Measurements from ENCODE around the gene ELMO1. TPM values are rescaled to one million over a fixed set of nuclear protein-coding genes. Genes with fewer than 3 reads are reported as not detected.

Gene ELMO1
- total and polyA plus RNA-seq, 4 donors: 10.1 to 183 (median 34.4) TPM

- H3K9me3 ChIP-seq (ENCODE audit: control insufficient read depth in 4 of 4, insufficient read depth in 3 of 4, low read length in 3 of 4): no peaks in the 10 kb centered on the region
- 82 to 90% methylated on average over 4 of the region's 4 CpGs for WGBS, 2 donors
- ATAC-seq (ENCODE audit: insufficient read depth, low FRiP score): no peak
- H3K27me3 ChIP-seq (ENCODE audit: control insufficient read depth in 3 of 3, insufficient read depth in 3 of 3, low read length in 2 of 3): no peaks in the 10 kb centered on the region
- no peak for TF ChIP-seq CTCF (IDR thresholded peaks at IDR 0.05; ENCODE audit: control extremely low read depth, extremely low read depth)
- no peak overlapping the region for H3K27ac ChIP-seq (ENCODE audit: low read depth in 1 of 2, low read length in 1 of 2)
- H3K36me3 ChIP-seq (ENCODE audit: control insufficient read depth in 4 of 4, insufficient read depth in 4 of 4, low read length in 4 of 4): peaks cover 0 to 11% (median 8%) of the 10 kb centered on the region in 4 donors
- no peak for DNase-seq
- no peak overlapping the region for H3K4me3 ChIP-seq
- no peak overlapping the region for H3K9ac ChIP-seq (ENCODE audit: insufficient read depth in 1 of 2, low read length in 2 of 2)
- no peaks in the 10 kb centered on the region for H3K4me1 ChIP-seq (ENCODE audit: control insufficient read depth in 5 of 5, insufficient read depth in 5 of 5, low read length in 5 of 5)
Observed at GRCh38 chr7:36862771-36863261, 585.8 kb downstream of the ELMO1 start.

- WGBS, 2 donors: 93 to 98% methylated on average over 11 of the region's 11 CpGs
- Histone ChIP-seq H3K27me3 (ENCODE audit: control insufficient read depth in 3 of 3, insufficient read depth in 3 of 3, low read length in 2 of 3) (no peaks in the 10 kb centered on the region), H3K27ac (ENCODE audit: low read depth in 1 of 2, low read length in 1 of 2) (no peak overlapping the region), H3K36me3 (ENCODE audit: control insufficient read depth in 4 of 4, insufficient read depth in 4 of 4, low read length in 4 of 4) (peaks cover 0 to 11% (median 8%) of the 10 kb centered on the region in 4 donors), H3K9ac (ENCODE audit: insufficient read depth in 1 of 2, low read length in 2 of 2) (no peak overlapping the region), H3K4me1 (ENCODE audit: control insufficient read depth in 5 of 5, insufficient read depth in 5 of 5, low read length in 5 of 5) (no peaks in the 10 kb centered on the region), H3K4me3 (no peak overlapping the region), H3K9me3 (ENCODE audit: control insufficient read depth in 4 of 4, insufficient read depth in 3 of 4, low read length in 3 of 4) (no peaks in the 10 kb centered on the region)
- ATAC-seq (ENCODE audit: insufficient read depth, low FRiP score): no peak
- no peak for TF ChIP-seq CTCF (IDR thresholded peaks at IDR 0.05; ENCODE audit: control extremely low read depth, extremely low read depth)
- DNase-seq: no peak
Observed at GRCh38 chr7:36861656-36862055, 587.0 kb downstream of the ELMO1 start.

GRCh38 chr7:36860681-36861080 is 588.0 kb downstream of the ELMO1 start:
- no peaks in the 10 kb centered on the region for H3K9me3 ChIP-seq (ENCODE audit: control insufficient read depth in 4 of 4, insufficient read depth in 3 of 4, low read length in 3 of 4)
- no peak for DNase-seq
- H3K27ac ChIP-seq (ENCODE audit: low read depth in 1 of 2, low read length in 1 of 2): no peak overlapping the region
- H3K4me1 ChIP-seq (ENCODE audit: control insufficient read depth in 5 of 5, insufficient read depth in 5 of 5, low read length in 5 of 5): no peaks in the 10 kb centered on the region
- peaks cover 0 to 8% (median 8%) of the 10 kb centered on the region in 4 donors for H3K36me3 ChIP-seq (ENCODE audit: control insufficient read depth in 4 of 4, insufficient read depth in 4 of 4, low read length in 4 of 4)
- no peak for ATAC-seq (ENCODE audit: insufficient read depth, low FRiP score)
- no peaks in the 10 kb centered on the region for H3K27me3 ChIP-seq (ENCODE audit: control insufficient read depth in 3 of 3, insufficient read depth in 3 of 3, low read length in 2 of 3)
- 90% methylated on average over 2 of the region's 2 CpGs for WGBS, 2 donors
- H3K4me3 ChIP-seq: no peak overlapping the region
- no peak for TF ChIP-seq CTCF (IDR thresholded peaks at IDR 0.05; ENCODE audit: control extremely low read depth, extremely low read depth)
- H3K9ac ChIP-seq (ENCODE audit: insufficient read depth in 1 of 2, low read length in 2 of 2): no peak overlapping the region

GRCh38 chr7:36855330-36855729 is 593.3 kb downstream of the ELMO1 start:
- no peak for DNase-seq
- Histone ChIP-seq H3K27ac (ENCODE audit: low read depth in 1 of 2, low read length in 1 of 2) (no peak overlapping the region), H3K4me3 (no peak overlapping the region), H3K4me1 (ENCODE audit: control insufficient read depth in 5 of 5, insufficient read depth in 5 of 5, low read length in 5 of 5) (no peaks in the 10 kb centered on the region), H3K9me3 (ENCODE audit: control insufficient read depth in 4 of 4, insufficient read depth in 3 of 4, low read length in 3 of 4) (no peaks in the 10 kb centered on the region), H3K27me3 (ENCODE audit: control insufficient read depth in 3 of 3, insufficient read depth in 3 of 3, low read length in 2 of 3) (no peaks in the 10 kb centered on the region), H3K36me3 (ENCODE audit: control insufficient read depth in 4 of 4, insufficient read depth in 4 of 4, low read length in 4 of 4) (peaks cover 0 to 13% (median 8%) of the 10 kb centered on the region in 4 donors), H3K9ac (ENCODE audit: insufficient read depth in 1 of 2, low read length in 2 of 2) (no peak overlapping the region)
- no peak for TF ChIP-seq CTCF (IDR thresholded peaks at IDR 0.05; ENCODE audit: control extremely low read depth, extremely low read depth)
- no peak for ATAC-seq (ENCODE audit: insufficient read depth, low FRiP score)
- 97 to 99% methylated on average over 15 of the region's 15 CpGs for WGBS, 2 donors

Data from lung (tissue), 12 donors.